GM10266 (cell line): ENCODE data around the gene TAP1.
"Not testable (repeated sequence)": the region's sequence is repeated elsewhere in the genome, so short reads cannot be mapped to it uniquely, and the experiment has no call there.

Experiments
- DNase-seq: peaks from one replicate; pipeline ENCODE4 v3.0.0; 2012; ENCODE audit errors: extremely low spot score
- CTCF ChIP-seq: IDR thresholded peaks from 2 replicates; pipeline ENCODE4 v1.5.1; 2012; ENCODE audit warnings: mild to moderate bottlenecking, low read depth; ENCODE audit not compliant: control insufficient read depth, insufficient read depth; ENCODE audit errors: missing control alignments

TAP1 gene

GRCh38 chr6:32887616-32888015 is 34.1 kb upstream of the TAP1 start:
- DNase-seq = no peak
- TF ChIP-seq CTCF = no peak

- DNase-seq = no peak
Measured at GRCh38 chr6:32886681-32887383, 33.3 kb upstream of the TAP1 start.

GRCh38 chr6:32885698-32886286 is 32.3 kb upstream of the TAP1 start:
- peak; percentile 62 for DNase-seq
- TF ChIP-seq CTCF = peak; percentile 48

More at GRCh38 chr6:32886681-32887383, 33.3 kb upstream of the TAP1 start:
- no peak for TF ChIP-seq CTCF

- TF ChIP-seq CTCF = no peak
- DNase-seq = no peak
Measured at GRCh38 chr6:32883789-32884188, 30.3 kb upstream of the TAP1 start.

- no peak for TF ChIP-seq CTCF
- DNase-seq = no peak
Measured at GRCh38 chr6:32882879-32883250, 29.4 kb upstream of the TAP1 start.

GRCh38 chr6:32880962-32881361 is 27.5 kb upstream of the TAP1 start:
- DNase-seq = not testable (repeated sequence)

- no peak for TF ChIP-seq CTCF
Measured at GRCh38 chr6:32879691-32880090, 26.2 kb upstream of the TAP1 start.

GRCh38 chr6:32876603-32877002 is 23.1 kb upstream of the TAP1 start:
- no peak for TF ChIP-seq CTCF

More at GRCh38 chr6:32879691-32880090, 26.2 kb upstream of the TAP1 start:
- DNase-seq = no peak

GRCh38 chr6:32873947-32874346 is 20.4 kb upstream of the TAP1 start:
- not testable (repeated sequence) for DNase-seq

More at GRCh38 chr6:32876603-32877002, 23.1 kb upstream of the TAP1 start:
- no peak for DNase-seq
